Left ventricle myocardium inferior (tissue), 1 donor: ENCODE measurements around the gene CYFIP1. TPM values are rescaled to one million over a fixed set of nuclear protein-coding genes. Genes with fewer than 3 reads are reported as not detected.

Experiments
- DNase-seq: peaks from one replicate; pipeline ENCODE4 v3.0.0-alpha.2; 2020
- H3K27ac ChIP-seq: fragments of 200-600 bp; replicated peaks from 2 replicates; pipeline ENCODE4 v1.8.0; 2021
- H3K27me3 ChIP-seq: fragments of 200-600 bp; 2 replicates; pipeline ENCODE4 v1.8.0; 2021; ENCODE audit warnings: low read depth
- H3K36me3 ChIP-seq: fragments of 200-600 bp; 2 replicates; pipeline ENCODE4 v1.8.0; 2021
- H3K4me1 ChIP-seq: fragments of 200-600 bp; 2 replicates; pipeline ENCODE4 v1.8.0; 2021
- H3K4me3 ChIP-seq: fragments of 200-600 bp; 2 replicates; pipeline ENCODE4 v1.8.0; 2021; ENCODE audit warnings: mild to moderate bottlenecking, moderate library complexity
- H3K9me3 ChIP-seq: fragments of 200-600 bp; replicated peaks from 2 replicates; pipeline ENCODE4 v1.8.0; 2021
- CTCF ChIP-seq: fragments of 200-600 bp; IDR thresholded peaks from 2 replicates; pipeline ENCODE4 v1.8.0; 2021; ENCODE audit warnings: antibody characterized with exemption, mild to moderate bottlenecking, borderline replicate concordance
- intact Hi-C: fragments of 100-400 bp; cut with micrococcal nuclease; formaldehyde crosslinking; loops from one replicate; pipeline ENCODE4 v1.11.0; 2022
- total RNA-seq: library from RNA; stranded (reverse); fragmentation: NEBNext Ultra II Directional; extraction: Animal tissue kit (Norgen Biotek cat#: 25700); gene quantifications from one replicate; pipeline ENCODE4 v1.2.1, GENCODE V29; 2021
- donor health status: DM: no; HTN: yes; CAD: no; lungs with severe emphysema.

The CYFIP1 gene
- total RNA-seq, 1 donor from 2014 or later, result 24.1 TPM

DNA sequence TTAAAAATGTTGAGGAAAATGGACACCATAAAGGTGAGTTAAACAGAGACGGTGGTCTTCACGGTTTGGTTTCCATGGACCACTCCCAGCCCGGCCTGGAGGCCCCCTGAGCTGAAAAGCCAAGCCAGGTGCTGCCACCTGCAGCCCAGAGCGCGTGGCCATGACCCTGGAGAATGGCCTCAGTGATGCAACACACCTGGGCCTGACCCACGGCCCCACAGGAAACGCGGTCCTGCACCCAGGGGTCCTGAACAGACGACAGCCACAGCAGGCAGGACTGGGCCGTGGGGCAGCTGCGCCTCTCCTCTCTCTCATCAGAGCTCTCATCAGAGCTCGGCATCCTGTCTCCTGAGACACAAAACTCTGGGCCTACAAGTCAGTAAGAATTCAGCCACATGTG, 77.6 kb downstream of the CYFIP1 start:
- Histone ChIP-seq H3K27me3 (no peaks in the 10 kb centered on the region), H3K36me3 (peaks cover 75% of the 10 kb centered on the region), H3K9me3 (no peaks in the 10 kb centered on the region), H3K4me3 (no peak overlapping the region), H3K4me1 (no peaks in the 10 kb centered on the region), H3K27ac (no peak overlapping the region)
- DNase-seq, result no peak
- no peak for TF ChIP-seq CTCF
- intact Hi-C loops, result no loop called here

- no peaks in the 10 kb centered on the region for H3K27me3 ChIP-seq
- intact Hi-C loops, result no loop called here
- no peak overlapping the region for H3K4me3 ChIP-seq
- H3K9me3 ChIP-seq, result no peaks in the 10 kb centered on the region
- no peak overlapping the region for H3K27ac ChIP-seq
- no peaks in the 10 kb centered on the region for H3K4me1 ChIP-seq
- TF ChIP-seq CTCF, result no peak
- peaks cover 75% of the 10 kb centered on the region for H3K36me3 ChIP-seq
- DNase-seq, result no peak
Observed at GRCh38 chr15:22902046-22902445, 78.1 kb downstream of the CYFIP1 start.

GRCh38 chr15:22895465-22896190, 84.5 kb downstream of the CYFIP1 start:
- no peak for DNase-seq
- intact Hi-C loops, result no loop called here
- H3K36me3 ChIP-seq, result peaks cover 82% of the 10 kb centered on the region

GRCh38 chr15:22893881-22894280, 86.3 kb downstream of the CYFIP1 start:
- DNase-seq, result no peak
- Histone ChIP-seq H3K9me3 (no peaks in the 10 kb centered on the region), H3K4me3 (no peak overlapping the region), H3K36me3 (peaks cover 64% of the 10 kb centered on the region), H3K27ac (no peak overlapping the region), H3K27me3 (no peaks in the 10 kb centered on the region), H3K4me1 (no peaks in the 10 kb centered on the region)
- intact Hi-C loops, result no loop called here
- no peak for TF ChIP-seq CTCF

More at GRCh38 chr15:22895465-22896190, 84.5 kb downstream of the CYFIP1 start:
- Histone ChIP-seq H3K27me3 (no peaks in the 10 kb centered on the region), H3K27ac (no peak overlapping the region), H3K4me1 (no peaks in the 10 kb centered on the region), H3K9me3 (no peaks in the 10 kb centered on the region), H3K4me3 (no peak overlapping the region)
- TF ChIP-seq CTCF, result no peak

DNA sequence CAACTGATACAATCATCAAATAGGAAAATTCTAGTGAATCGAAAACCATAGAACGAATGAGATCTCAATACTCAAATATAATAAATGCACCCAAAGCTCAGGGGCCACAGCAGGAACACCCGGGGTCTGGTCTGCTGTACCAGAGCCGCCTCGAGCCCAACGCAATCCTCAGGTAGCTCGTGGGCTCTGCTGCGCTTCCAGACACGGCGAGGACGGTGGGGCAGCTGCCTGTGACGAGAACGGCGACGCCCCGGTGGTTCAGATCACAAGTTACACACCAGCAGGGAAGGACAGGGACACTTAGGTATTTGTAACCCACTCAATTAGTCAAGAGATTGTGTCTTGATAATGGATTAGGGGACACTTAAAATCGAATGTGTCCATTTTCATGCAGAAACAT, 87.1 kb downstream of the CYFIP1 start:
- Histone ChIP-seq H3K4me1 (peaks cover under 1% of the 10 kb centered on the region), H3K27ac (no peak overlapping the region), H3K36me3 (peaks cover 60% of the 10 kb centered on the region), H3K27me3 (no peaks in the 10 kb centered on the region), H3K9me3 (no peaks in the 10 kb centered on the region), H3K4me3 (no peak overlapping the region)
- DNase-seq, result peak; percentile 4
- intact Hi-C loops, result no loop called here
- no peak for TF ChIP-seq CTCF
